ENCODE measurements around the gene AEBP2.

Gene AEBP2

GRCh38 chr12:19450362-19450761 is 11.1 kb downstream of the AEBP2 start:
- Histone ChIP-seq H3K9ac (ENCODE audit: low read length) (0 out of 2 replicates have a peak overlapping the region, but pooled peaks have one; percentile 28), H3K9me3 (ENCODE audit: insufficient read depth, low read length) (no peaks in the 10 kb centered on the region), H3K36me3 (ENCODE audit: low read length) (no peaks in the 10 kb centered on the region), H3K27ac (ENCODE audit: low read depth, low read length) (peak overlapping the region; percentile 32; the same call in 1 of the 2 replicates), H3F3A (ENCODE audit: insufficient read depth) (no peaks in the 10 kb centered on the region; the same call in 1 of the 2 replicates), H4K20me1 (ENCODE audit: low read depth, low read length) (peaks cover 32% of the 10 kb centered on the region; the same call in 1 of the 2 replicates), H3K9me2 (replicated peaks; ENCODE audit: insufficient read depth, low read length) (no peaks in the 10 kb centered on the region), H3K27me3 (ENCODE audit: low read length) (no peaks in the 10 kb centered on the region), H2AFZ (ENCODE audit: low read depth, low read length, severe bottlenecking) (no peak overlapping the region), H3K79me2 (ENCODE audit: insufficient read depth, low read length) (peaks cover 100% of the 10 kb centered on the region), H3K4me2 (ENCODE audit: low read depth, low read length, poor library complexity, severe bottlenecking) (peak overlapping the region; percentile 56), H3K4me3 (ENCODE audit: insufficient read depth, low read length, poor library complexity, severe bottlenecking) (no peak overlapping the region)
- TF ChIP-seq, protein P1, sequence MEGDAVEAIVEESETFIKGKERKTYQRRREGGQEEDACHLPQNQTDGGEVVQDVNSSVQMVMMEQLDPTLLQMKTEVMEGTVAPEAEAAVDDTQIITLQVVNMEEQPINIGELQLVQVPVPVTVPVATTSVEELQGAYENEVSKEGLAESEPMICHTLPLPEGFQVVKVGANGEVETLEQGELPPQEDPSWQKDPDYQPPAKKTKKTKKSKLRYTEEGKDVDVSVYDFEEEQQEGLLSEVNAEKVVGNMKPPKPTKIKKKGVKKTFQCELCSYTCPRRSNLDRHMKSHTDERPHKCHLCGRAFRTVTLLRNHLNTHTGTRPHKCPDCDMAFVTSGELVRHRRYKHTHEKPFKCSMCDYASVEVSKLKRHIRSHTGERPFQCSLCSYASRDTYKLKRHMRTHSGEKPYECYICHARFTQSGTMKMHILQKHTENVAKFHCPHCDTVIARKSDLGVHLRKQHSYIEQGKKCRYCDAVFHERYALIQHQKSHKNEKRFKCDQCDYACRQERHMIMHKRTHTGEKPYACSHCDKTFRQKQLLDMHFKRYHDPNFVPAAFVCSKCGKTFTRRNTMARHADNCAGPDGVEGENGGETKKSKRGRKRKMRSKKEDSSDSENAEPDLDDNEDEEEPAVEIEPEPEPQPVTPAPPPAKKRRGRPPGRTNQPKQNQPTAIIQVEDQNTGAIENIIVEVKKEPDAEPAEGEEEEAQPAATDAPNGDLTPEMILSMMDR (IDR thresholded peaks at IDR 0.05; ENCODE audit: insufficient read depth, low read length, poor library complexity, severe bottlenecking), result no peak
- TF ChIP-seq EZH2phosphoT487 (conservative IDR thresholded peaks at IDR 0.05; ENCODE audit: low read length), result no peak

- H3K4me3 ChIP-seq (ENCODE audit: insufficient read depth, low read length, poor library complexity, severe bottlenecking), result no peak overlapping the region
- H2AFZ ChIP-seq (ENCODE audit: low read depth, low read length, severe bottlenecking), result no peak overlapping the region
- H3K79me2 ChIP-seq (ENCODE audit: insufficient read depth, low read length), result peaks cover 100% of the 10 kb centered on the region
- H3K36me3 ChIP-seq (ENCODE audit: low read length), result no peaks in the 10 kb centered on the region
- H3K9me3 ChIP-seq (ENCODE audit: insufficient read depth, low read length), result no peaks in the 10 kb centered on the region
- peaks cover 32% of the 10 kb centered on the region; the same call in 1 of the 2 replicates for H4K20me1 ChIP-seq (ENCODE audit: low read depth, low read length)
- H3K27me3 ChIP-seq (ENCODE audit: low read length), result no peaks in the 10 kb centered on the region
- no peaks in the 10 kb centered on the region; the same call in 1 of the 2 replicates for H3F3A ChIP-seq (ENCODE audit: insufficient read depth)
- H3K27ac ChIP-seq (ENCODE audit: low read depth, low read length), result no peak overlapping the region
- TF ChIP-seq, protein P1 (IDR thresholded peaks at IDR 0.05; ENCODE audit: insufficient read depth, low read length, poor library complexity, severe bottlenecking), result no peak
- TF ChIP-seq EZH2phosphoT487 (conservative IDR thresholded peaks at IDR 0.05; ENCODE audit: low read length), result no peak
- H3K9me2 ChIP-seq (replicated peaks; ENCODE audit: insufficient read depth, low read length), result no peaks in the 10 kb centered on the region
- H3K4me2 ChIP-seq (ENCODE audit: low read depth, low read length, poor library complexity, severe bottlenecking), result peak overlapping the region; percentile 56
- H3K9ac ChIP-seq (ENCODE audit: low read length), result no peak overlapping the region
Observed at GRCh38 chr12:19451196-19451595, 11.9 kb downstream of the AEBP2 start.

- Histone ChIP-seq H4K20me1 (ENCODE audit: low read depth, low read length) (peaks cover 37% of the 10 kb centered on the region; the same call in 1 of the 2 replicates), H3K4me3 (ENCODE audit: insufficient read depth, low read length, poor library complexity, severe bottlenecking) (no peak overlapping the region), H3K79me2 (ENCODE audit: insufficient read depth, low read length) (peaks cover 100% of the 10 kb centered on the region)
Observed at GRCh38 chr12:19453961-19454360, 14.7 kb downstream of the AEBP2 start.

More at GRCh38 chr12:19453961-19454360, 14.7 kb downstream of the AEBP2 start:
- no peaks in the 10 kb centered on the region for H3K9me2 ChIP-seq (replicated peaks; ENCODE audit: insufficient read depth, low read length)
- H3K27me3 ChIP-seq (ENCODE audit: low read length), result no peaks in the 10 kb centered on the region
- H2AFZ ChIP-seq (ENCODE audit: low read depth, low read length, severe bottlenecking), result no peak overlapping the region
- no peak overlapping the region for H3K4me2 ChIP-seq (ENCODE audit: low read depth, low read length, poor library complexity, severe bottlenecking)
- no peak overlapping the region for H3K9ac ChIP-seq (ENCODE audit: low read length)
- H3K9me3 ChIP-seq (ENCODE audit: insufficient read depth, low read length), result no peaks in the 10 kb centered on the region
- no peaks in the 10 kb centered on the region; the same call in 1 of the 2 replicates for H3F3A ChIP-seq (ENCODE audit: insufficient read depth)
- no peaks in the 10 kb centered on the region for H3K36me3 ChIP-seq (ENCODE audit: low read length)
- TF ChIP-seq EZH2phosphoT487 (conservative IDR thresholded peaks at IDR 0.05; ENCODE audit: low read length), result no peak
- TF ChIP-seq, protein P1 (IDR thresholded peaks at IDR 0.05; ENCODE audit: insufficient read depth, low read length, poor library complexity, severe bottlenecking), result no peak
- no peak overlapping the region for H3K27ac ChIP-seq (ENCODE audit: low read depth, low read length)
